Measurements from ENCODE around the gene STEAP1B. TPM values are rescaled to one million over a fixed set of nuclear protein-coding genes. Genes with fewer than 3 reads are reported as not detected.
"Not testable (repeated sequence)": the region's sequence is repeated elsewhere in the genome, so short reads cannot be mapped to it uniquely, and the experiment has no call there.

Gene STEAP1B
- polyA plus RNA-seq, 1 of the 3 experiments (the other 2 are of a cell fraction), result 14.7 TPM

DNA sequence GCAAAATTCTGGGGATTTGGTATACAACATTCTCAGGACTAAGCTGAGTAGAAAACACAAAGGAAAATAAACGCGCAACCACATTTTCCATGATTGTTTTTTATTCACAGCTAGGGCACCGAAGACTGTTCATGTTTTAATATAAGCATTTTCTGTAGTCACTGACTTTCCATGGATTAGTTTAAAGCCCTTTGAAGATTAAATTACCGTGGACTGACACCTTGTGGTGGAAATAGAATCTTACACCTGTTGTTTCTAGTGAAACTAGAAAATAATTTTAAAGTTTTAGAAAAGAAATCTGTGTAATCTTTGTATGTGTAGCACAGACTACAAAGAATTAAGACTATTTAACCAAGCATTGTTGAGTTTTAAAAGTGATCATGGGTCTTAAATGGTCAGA lies 1.3 kb upstream of the STEAP1B start:
- TF ChIP-seq SMC3 (IDR thresholded peaks at IDR 0.05; ENCODE audit: low read depth, low read length), result peak; percentile 20; the same call in 1 of the 2 replicates
- peak; percentile 65 for TF ChIP-seq CTCF (IDR thresholded peaks at IDR 0.05)
- peak; percentile 64 for TF ChIP-seq RAD21 (IDR thresholded peaks at IDR 0.05; ENCODE audit: low read length)
- peaks cover 3 to 23% of the 10 kb centered on the region in 2 experiments; a peak in 3 of 4 replicates for H3K4me1 ChIP-seq (ENCODE audit: control insufficient read depth in 1 of 2, insufficient read depth in 2 of 2, low read depth in 1 of 2, low read length in 1 of 2)
- H3K4me2 ChIP-seq; H4K20me1 ChIP-seq (ENCODE audit: insufficient read depth); H2AFZ ChIP-seq (ENCODE audit: low read depth); H3K9me3 ChIP-seq; H3K9me2 ChIP-seq; H3K9ac ChIP-seq; H3K27me3 ChIP-seq (ENCODE audit: insufficient read depth); H3K27ac ChIP-seq (ENCODE audit: low read depth in 2 of 2, low read length in 1 of 2); POLR2A ChIA-PET; H3K4me3 ChIP-seq (ENCODE audit: low read depth in 2 of 2, low read length in 1 of 2); H3K36me3 ChIP-seq (replicated peaks in 1 of 2; ENCODE audit: control insufficient read depth in 1 of 2, insufficient read depth in 2 of 2, low read length in 1 of 2): not testable (repeated sequence)
- H3F3A ChIP-seq (replicated peaks; ENCODE audit: insufficient read depth), result peaks cover 28% of the 10 kb centered on the region
- H3K79me2 ChIP-seq (ENCODE audit: insufficient read depth), result peaks cover 27% of the 10 kb centered on the region
- CTCF ChIA-PET, result interaction anchor here (0.7 to 3.1 kb wide), 8 partner anchors 43 to 419 kb away, joined by 3 to 69 read pairs (median 6); no protein-coding TSS in a partner anchor
- DNase-seq, result peak; percentile 45
- WGBS (ENCODE audit: low lambda C conversion rate), result 37% methylated on average over 4 of the region's 4 CpGs

DNA sequence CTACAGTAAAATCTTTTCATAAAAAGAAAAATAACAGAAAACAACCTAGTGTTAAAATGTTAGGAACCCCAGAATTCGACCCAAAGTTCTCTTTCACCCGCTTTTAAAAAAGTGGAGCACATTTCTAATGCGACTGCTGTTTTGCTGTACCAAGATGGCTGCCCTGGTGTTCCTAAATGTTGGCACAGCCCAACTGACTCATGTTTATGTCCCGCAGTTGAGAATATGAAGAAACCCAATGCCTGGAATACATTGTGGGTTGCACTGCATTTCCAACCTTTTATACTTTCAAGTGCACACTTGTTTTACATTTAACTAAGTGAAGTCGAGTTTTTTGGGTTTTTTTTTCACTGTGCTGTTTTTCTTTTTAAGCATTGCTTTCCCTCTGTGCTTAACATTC lies 944 bp downstream of the STEAP1B start:
- WGBS (ENCODE audit: low lambda C conversion rate), result 69% methylated on average over 5 of the region's 5 CpGs
- Histone ChIP-seq H3K9ac (peak overlapping the region; percentile 79; the same call in 1 of the 2 replicates), H3K79me2 (ENCODE audit: insufficient read depth) (peaks cover 34% of the 10 kb centered on the region), H3K9me3 (no peaks in the 10 kb centered on the region), H3K4me1 (ENCODE audit: control insufficient read depth in 1 of 2, insufficient read depth in 2 of 2, low read depth in 1 of 2, low read length in 1 of 2) (peaks cover 3 to 28% of the 10 kb centered on the region in 2 experiments; a peak in 3 of 4 replicates), H3K36me3 (replicated peaks in 1 of 2; ENCODE audit: control insufficient read depth in 1 of 2, insufficient read depth in 2 of 2, low read length in 1 of 2) (peaks cover 0 to 4% of the 10 kb centered on the region in 2 experiments), H3K27me3 (ENCODE audit: insufficient read depth) (peaks cover under 1% of the 10 kb centered on the region; the same call in 1 of the 2 replicates), H3K4me2 (peak overlapping the region; percentile 89), H3K4me3 (ENCODE audit: low read depth in 2 of 2, low read length in 1 of 2) (peak overlapping the region in 1 of 2 experiments; percentile 62; a peak in 3 of 4 replicates), H3K27ac (ENCODE audit: low read depth in 2 of 2, low read length in 1 of 2) (peak overlapping the region in 1 of 2 experiments; percentile 91; a peak in 2 of 4 replicates), H4K20me1 (ENCODE audit: insufficient read depth) (no peaks in the 10 kb centered on the region), H3K9me2 (no peaks in the 10 kb centered on the region), H3F3A (replicated peaks; ENCODE audit: insufficient read depth) (peaks cover 44% of the 10 kb centered on the region), H2AFZ (ENCODE audit: low read depth) (peak overlapping the region; percentile 76)
- TF ChIP-seq FOXJ3 (CRISPR knock-in tag; IDR thresholded peaks at IDR 0.05) (no peak), ELF1 (IDR thresholded peaks at IDR 0.05) (no peak), NRF1 (IDR thresholded peaks at IDR 0.05; ENCODE audit: low read depth, low read length) (no peak), IRF3 (IDR thresholded peaks at IDR 0.05; ENCODE audit: low read depth, low read length) (no peak), YY1 (IDR thresholded peaks at IDR 0.05; ENCODE audit: low read depth) (peak; percentile 84; the same call in 1 of the 2 replicates), CTCF (IDR thresholded peaks at IDR 0.05) (no peak), MEF2A (IDR thresholded peaks at IDR 0.05; ENCODE audit: borderline replicate concordance, low read depth) (no peak), EP300 (IDR thresholded peaks at IDR 0.05; ENCODE audit: borderline replicate concordance in 1 of 2, low read depth in 1 of 2, low read length in 1 of 2) (no peak)
- TF ChIP-seq, protein P1, sequence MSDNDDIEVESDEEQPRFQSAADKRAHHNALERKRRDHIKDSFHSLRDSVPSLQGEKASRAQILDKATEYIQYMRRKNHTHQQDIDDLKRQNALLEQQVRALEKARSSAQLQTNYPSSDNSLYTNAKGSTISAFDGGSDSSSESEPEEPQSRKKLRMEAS (IDR thresholded peaks at IDR 0.05; ENCODE audit: low read depth), result 0 out of 2 replicates have a peak, but pooled peaks have one; percentile 27
- TF ChIP-seq, protein P2, sequence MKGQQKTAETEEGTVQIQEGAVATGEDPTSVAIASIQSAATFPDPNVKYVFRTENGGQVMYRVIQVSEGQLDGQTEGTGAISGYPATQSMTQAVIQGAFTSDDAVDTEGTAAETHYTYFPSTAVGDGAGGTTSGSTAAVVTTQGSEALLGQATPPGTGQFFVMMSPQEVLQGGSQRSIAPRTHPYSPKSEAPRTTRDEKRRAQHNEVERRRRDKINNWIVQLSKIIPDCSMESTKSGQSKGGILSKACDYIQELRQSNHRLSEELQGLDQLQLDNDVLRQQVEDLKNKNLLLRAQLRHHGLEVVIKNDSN (IDR thresholded peaks at IDR 0.05; ENCODE audit: borderline replicate concordance, low read depth), result no peak
- no peak for DNase-seq
- ChIA-PET POLR2A (no interaction called here), CTCF (interaction anchor here (1.2 kb wide), 1 partner anchor 400 kb away, joined by 15 read pairs; no protein-coding TSS in a partner anchor)
